PC-9 (cell line): ENCODE data around the gene MCC. TPM values are rescaled to one million over a fixed set of nuclear protein-coding genes. Genes with fewer than 3 reads are reported as not detected.

Source experiments
- BruUV-seq: library from RNA; stranded (reverse); fragments of 400-500 nt; replicated peaks from 2 replicates; lab custom pipeline; 2021; lab: Mats Ljungman, UMichigan
- CTCF ChIA-PET: fragments of 300-600 bp; sonication (Branson Sonifier 250); formaldehyde crosslinking; loops from one replicate; lab custom pipeline; 2022; ENCODE audit warnings: antibody characterized with exemption; lab: Charles Lee
- POLR2A ChIA-PET: fragments of 300-600 bp; sonication (Branson Sonifier 250); formaldehyde crosslinking; loops from one replicate; lab custom pipeline; 2022; ENCODE audit warnings: antibody characterized with exemption; ENCODE audit not compliant: unreplicated experiment; lab: Charles Lee
- DNase-seq, 2 experiments: peaks; one replicate each; pipeline versions ENCODE4 v3.0.0 to v3.0.0-alpha.2; 2015 to 2022; ENCODE audit warnings: mixed read lengths in 1 of 2
- H2AFZ ChIP-seq: fragments of 200-600 bp; sonication (generic); 2 replicates; pipeline ENCODE4 v1.8.1; 2017; ENCODE audit warnings: antibody characterized with exemption
- H3F3A ChIP-seq: fragments of 200-600 bp; sonication (generic); 2 replicates; pipeline ENCODE4 v1.8.1; 2017; ENCODE audit warnings: antibody characterized with exemption, mild to moderate bottlenecking, low read depth; ENCODE audit not compliant: insufficient read depth
- H3K27ac ChIP-seq: fragments of 200-600 bp; sonication (generic); 2 replicates; pipeline ENCODE4 v1.6.1; 2016; ENCODE audit warnings: mixed run types
- H3K27me3 ChIP-seq: fragments of 200-600 bp; sonication (generic); 2 replicates; pipeline ENCODE4 v1.6.1; 2016; ENCODE audit warnings: low read depth, mixed run types; ENCODE audit not compliant: insufficient read depth
- H3K36me3 ChIP-seq: fragments of 200-600 bp; sonication (generic); 2 replicates; pipeline ENCODE4 v1.6.1; 2016; ENCODE audit warnings: low read depth, mixed run types
- H3K4me1 ChIP-seq: fragments of 200-600 bp; sonication (generic); replicated peaks from 2 replicates; pipeline ENCODE4 v1.6.1; 2016; ENCODE audit warnings: mixed run types; ENCODE audit not compliant: insufficient read depth
- H3K4me2 ChIP-seq: fragments of 200-600 bp; sonication (generic); 2 replicates; pipeline ENCODE4 v1.6.1; 2017; ENCODE audit warnings: mixed run types
- H3K4me3 ChIP-seq: fragments of 200-600 bp; sonication (generic); 2 replicates; pipeline ENCODE4 v1.6.1; 2016; ENCODE audit warnings: mixed run types
- H3K79me2 ChIP-seq: fragments of 200-600 bp; sonication (generic); 2 replicates; pipeline ENCODE4 v1.6.1; 2017; ENCODE audit warnings: low read depth, mixed run types
- H3K9me2 ChIP-seq: fragments of 200-600 bp; sonication (generic); 2 replicates; pipeline ENCODE4 v1.8.1; 2017; ENCODE audit warnings: mild to moderate bottlenecking; ENCODE audit not compliant: insufficient read depth
- H3K9me3 ChIP-seq: fragments of 200-600 bp; sonication (generic); 2 replicates; pipeline ENCODE4 v1.8.1; 2016; ENCODE audit warnings: low read depth; ENCODE audit not compliant: insufficient read depth
- H4K20me1 ChIP-seq: fragments of 200-600 bp; sonication (generic); 2 replicates; pipeline ENCODE4 v1.8.1; 2017; ENCODE audit not compliant: insufficient read depth
- EZH2 ChIP-seq: fragments of 200-600 bp; sonication (generic); IDR thresholded peaks from 2 replicates; pipeline ENCODE4 v1.8.0; 2017; ENCODE audit warnings: antibody characterized with exemption, low read depth
- intact Hi-C: fragments of 100-400 bp; cut with micrococcal nuclease; formaldehyde crosslinking; loops from one replicate; pipeline ENCODE4 v1.10.0; 2022; ENCODE audit not compliant: unreplicated experiment
- total RNA-seq: library from RNA; stranded (reverse); gene quantifications from 2 replicates; pipeline ENCODE4 v1.2.3, GENCODE V29; 2021
- TF ChIP-seq, protein P1 (sequence below): fragments of 200-600 bp; sonication (generic); conservative IDR thresholded peaks from 2 replicates; pipeline ENCODE4 v1.6.1; 2017; ENCODE audit warnings: mixed run types, antibody characterized with exemption, mild to moderate bottlenecking, moderate library complexity

Gene MCC
- total RNA-seq, 1 experiment from 2014 or later, result 2.5 TPM

DNA sequence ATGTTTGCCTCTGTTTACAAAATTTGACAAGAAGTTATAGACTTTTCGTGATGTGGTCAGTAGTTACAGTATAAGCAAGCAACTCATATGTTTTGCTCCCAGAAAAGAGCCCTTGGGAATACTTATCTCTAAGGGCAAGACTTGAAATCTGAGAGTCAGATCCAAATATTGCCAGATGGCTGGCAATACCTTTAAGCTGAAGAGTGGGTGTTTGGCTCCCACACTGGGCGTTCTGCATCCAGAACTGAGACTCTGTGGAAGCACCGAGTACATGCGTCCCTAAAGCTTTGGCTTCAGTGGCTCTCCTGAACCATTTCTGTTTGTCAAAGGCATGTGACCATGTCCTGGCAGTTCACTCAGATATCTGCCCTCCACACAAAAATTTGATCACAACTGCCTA is 317.5 kb downstream of the MCC start:
- Histone ChIP-seq H3K36me3 (no peaks in the 10 kb centered on the region), H3K4me1 (peaks cover 20% of the 10 kb centered on the region), H3K27me3 (no peaks in the 10 kb centered on the region), H3K9me3 (no peaks in the 10 kb centered on the region), H3K4me3 (no peak overlapping the region), H3K9me2 (no peaks in the 10 kb centered on the region), H3F3A (peaks cover 4% of the 10 kb centered on the region; the same call in 1 of the 2 replicates), H3K79me2 (no peaks in the 10 kb centered on the region), H4K20me1 (no peaks in the 10 kb centered on the region), H3K4me2 (no peak overlapping the region), H2AFZ (no peak overlapping the region), H3K27ac (no peak overlapping the region)
- TF ChIP-seq, protein P1, sequence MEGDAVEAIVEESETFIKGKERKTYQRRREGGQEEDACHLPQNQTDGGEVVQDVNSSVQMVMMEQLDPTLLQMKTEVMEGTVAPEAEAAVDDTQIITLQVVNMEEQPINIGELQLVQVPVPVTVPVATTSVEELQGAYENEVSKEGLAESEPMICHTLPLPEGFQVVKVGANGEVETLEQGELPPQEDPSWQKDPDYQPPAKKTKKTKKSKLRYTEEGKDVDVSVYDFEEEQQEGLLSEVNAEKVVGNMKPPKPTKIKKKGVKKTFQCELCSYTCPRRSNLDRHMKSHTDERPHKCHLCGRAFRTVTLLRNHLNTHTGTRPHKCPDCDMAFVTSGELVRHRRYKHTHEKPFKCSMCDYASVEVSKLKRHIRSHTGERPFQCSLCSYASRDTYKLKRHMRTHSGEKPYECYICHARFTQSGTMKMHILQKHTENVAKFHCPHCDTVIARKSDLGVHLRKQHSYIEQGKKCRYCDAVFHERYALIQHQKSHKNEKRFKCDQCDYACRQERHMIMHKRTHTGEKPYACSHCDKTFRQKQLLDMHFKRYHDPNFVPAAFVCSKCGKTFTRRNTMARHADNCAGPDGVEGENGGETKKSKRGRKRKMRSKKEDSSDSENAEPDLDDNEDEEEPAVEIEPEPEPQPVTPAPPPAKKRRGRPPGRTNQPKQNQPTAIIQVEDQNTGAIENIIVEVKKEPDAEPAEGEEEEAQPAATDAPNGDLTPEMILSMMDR, result no peak
- TF ChIP-seq EZH2, result no peak
- DNase-seq, result no peak
- POLR2A ChIA-PET, result no interaction called here
- CTCF ChIA-PET, result no interaction called here
- intact Hi-C loops, result no loop called here
- no TSS peak for BruUV-seq

DNA sequence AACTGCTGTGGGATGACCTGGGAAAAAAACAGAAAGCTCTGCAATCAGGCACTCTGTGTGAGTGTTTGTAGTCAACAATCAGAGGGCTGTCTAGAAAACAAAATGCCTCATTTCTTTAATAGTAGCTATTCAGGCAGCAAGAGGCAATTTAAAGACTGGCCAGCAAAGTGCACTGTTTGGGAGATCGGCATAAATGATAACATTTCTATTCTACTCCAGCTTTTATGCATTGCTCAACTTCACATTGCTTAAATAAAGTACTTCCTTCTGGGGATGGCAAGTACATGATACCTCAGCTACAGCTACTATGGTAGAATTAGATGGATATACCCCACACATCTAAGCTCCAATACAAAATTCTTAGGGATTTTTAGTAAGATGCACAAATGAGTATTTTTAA is 318.5 kb downstream of the MCC start:
- CTCF ChIA-PET, result no interaction called here
- DNase-seq, result peak in 1 of 2 experiments; percentile 64
- H4K20me1 ChIP-seq, result no peaks in the 10 kb centered on the region
- no peaks in the 10 kb centered on the region for H3K9me2 ChIP-seq
- H3K4me3 ChIP-seq, result no peak overlapping the region
- H3K9me3 ChIP-seq, result no peaks in the 10 kb centered on the region
- no peak overlapping the region for H2AFZ ChIP-seq
- no peak overlapping the region for H3K27ac ChIP-seq
- POLR2A ChIA-PET, result no interaction called here
- H3K4me2 ChIP-seq, result no peak overlapping the region
- BruUV-seq, result no TSS peak
- intact Hi-C loops, result no loop called here
- no peaks in the 10 kb centered on the region for H3K36me3 ChIP-seq
- no peaks in the 10 kb centered on the region for H3K27me3 ChIP-seq
- H3F3A ChIP-seq, result peaks cover 4% of the 10 kb centered on the region; the same call in 1 of the 2 replicates
- no peaks in the 10 kb centered on the region for H3K79me2 ChIP-seq
- H3K4me1 ChIP-seq, result peaks cover 20% of the 10 kb centered on the region
- no peak for TF ChIP-seq EZH2
- TF ChIP-seq, protein P1, result no peak

DNA sequence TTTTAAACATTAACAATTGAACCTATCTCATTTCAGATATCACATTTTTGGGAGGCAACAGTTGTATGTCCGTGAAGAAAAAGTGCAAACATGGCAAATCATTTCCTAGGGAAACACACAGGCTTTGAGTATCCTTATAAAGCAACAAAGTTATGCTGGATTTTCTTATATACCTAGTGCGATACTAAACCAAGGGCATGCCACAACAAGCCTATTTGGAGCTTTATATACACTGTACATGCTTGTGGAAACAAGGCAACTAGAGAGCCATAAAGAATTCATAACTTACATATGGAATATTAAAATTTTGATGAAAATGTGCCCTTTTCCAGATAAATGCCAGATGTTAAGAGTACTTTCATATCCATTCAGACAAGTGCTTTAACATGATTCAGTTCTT is 320.3 kb downstream of the MCC start:
- intact Hi-C loops, result no loop called here
- Histone ChIP-seq H3K36me3 (no peaks in the 10 kb centered on the region), H3K4me2 (no peak overlapping the region), H2AFZ (no peak overlapping the region), H3K4me1 (peaks cover 32% of the 10 kb centered on the region), H3K9me3 (no peaks in the 10 kb centered on the region), H3K27ac (no peak overlapping the region), H3K27me3 (no peaks in the 10 kb centered on the region), H3K79me2 (no peaks in the 10 kb centered on the region), H3K4me3 (no peak overlapping the region), H3F3A (peaks cover 11% of the 10 kb centered on the region; the same call in 1 of the 2 replicates), H4K20me1 (no peaks in the 10 kb centered on the region), H3K9me2 (no peaks in the 10 kb centered on the region)
- CTCF ChIA-PET, result no interaction called here
- POLR2A ChIA-PET, result no interaction called here
- no TSS peak for BruUV-seq
- no peak for DNase-seq
- TF ChIP-seq EZH2, result no peak
- TF ChIP-seq, protein P1, result no peak
